ENCODE data around the gene DPP6. TPM values are rescaled to one million over a fixed set of nuclear protein-coding genes. Genes with fewer than 3 reads are reported as not detected.

The DPP6 gene
- total RNA-seq, 2 experiments from 2014 or later: not detected

GRCh38 chr7:154412105-154412504 is 359.9 kb downstream of the DPP6 start:
- no peak overlapping the region for H3K27ac Mint-ChIP-seq
- H3K4me1 Mint-ChIP-seq: no peaks in the 10 kb centered on the region
- peaks cover 3% of the 10 kb centered on the region for H3K9me3 Mint-ChIP-seq
- no peak overlapping the region for H3K4me3 Mint-ChIP-seq
- POLR2A ChIA-PET: no interaction called here
- DNase-seq: no peak
- no peaks in the 10 kb centered on the region for H3K27me3 Mint-ChIP-seq
- no peaks in the 10 kb centered on the region for H3K36me3 Mint-ChIP-seq (ENCODE audit: low read depth)
- CTCF ChIA-PET: no interaction called here

DNA sequence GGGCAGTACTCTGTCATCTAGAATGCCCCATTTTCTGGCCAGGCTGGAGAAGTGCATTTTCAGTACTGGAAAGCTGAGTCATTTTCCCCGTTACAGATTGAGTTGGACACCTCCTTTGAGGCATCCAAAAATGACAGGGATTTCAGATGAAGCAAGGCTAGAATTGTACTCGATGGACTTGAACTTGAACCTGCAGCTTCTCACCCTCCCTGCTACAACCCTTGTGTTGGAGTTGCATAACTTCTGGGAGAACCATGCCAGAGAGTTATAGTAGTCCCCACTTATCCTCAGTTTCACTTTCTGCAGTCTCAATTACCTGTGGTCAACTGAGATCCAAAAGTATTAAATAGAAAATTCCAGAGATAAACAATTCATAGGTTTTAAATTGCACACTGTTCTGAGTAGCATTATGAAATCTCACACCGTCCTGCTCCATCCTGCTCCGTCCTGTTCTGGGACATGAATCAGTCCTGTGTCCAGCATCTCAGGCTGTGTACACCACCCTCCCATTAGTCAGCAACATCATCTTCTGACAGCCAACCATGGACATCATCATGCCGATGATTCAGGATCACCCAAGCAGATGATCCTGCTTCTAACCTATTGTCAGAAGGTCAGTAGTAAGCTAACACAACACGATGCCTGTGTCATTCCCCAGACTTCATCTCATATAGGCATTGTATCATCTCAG is 363.7 kb downstream of the DPP6 start:
- Mint-ChIP-seq H3K9me3 (peaks cover 4% of the 10 kb centered on the region), H3K27ac (no peak overlapping the region), H3K4me1 (no peaks in the 10 kb centered on the region), H3K27me3 (no peaks in the 10 kb centered on the region), H3K4me3 (no peak overlapping the region), H3K36me3 (ENCODE audit: low read depth) (no peaks in the 10 kb centered on the region)
- CTCF ChIA-PET: no interaction called here
- POLR2A ChIA-PET: no interaction called here
- no peak for DNase-seq

DNA sequence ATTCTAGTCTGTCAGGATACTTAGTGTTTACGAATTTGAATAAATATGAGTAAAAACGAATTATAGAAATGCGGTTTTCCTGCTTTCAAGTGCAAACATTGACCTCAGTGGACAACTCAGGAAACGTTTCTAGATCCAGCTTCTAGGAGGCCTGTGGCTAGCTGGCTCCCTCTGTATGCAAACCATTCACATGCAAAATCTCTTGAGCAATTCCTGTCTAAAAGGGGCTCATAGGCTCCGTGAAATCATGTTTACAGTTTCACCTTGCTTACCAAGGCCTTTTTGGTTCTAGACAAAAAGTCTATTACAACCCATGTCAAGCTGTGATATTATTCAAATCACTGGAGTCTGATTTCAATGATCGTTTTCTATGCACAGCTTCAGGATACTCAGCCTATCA is 364.5 kb downstream of the DPP6 start:
- Mint-ChIP-seq H3K4me3 (no peak overlapping the region), H3K27me3 (no peaks in the 10 kb centered on the region), H3K36me3 (ENCODE audit: low read depth) (no peaks in the 10 kb centered on the region), H3K4me1 (no peaks in the 10 kb centered on the region), H3K27ac (no peak overlapping the region), H3K9me3 (peaks cover 5% of the 10 kb centered on the region)
- ChIA-PET POLR2A (no interaction called here), CTCF (no interaction called here)
- DNase-seq: no peak

DNA sequence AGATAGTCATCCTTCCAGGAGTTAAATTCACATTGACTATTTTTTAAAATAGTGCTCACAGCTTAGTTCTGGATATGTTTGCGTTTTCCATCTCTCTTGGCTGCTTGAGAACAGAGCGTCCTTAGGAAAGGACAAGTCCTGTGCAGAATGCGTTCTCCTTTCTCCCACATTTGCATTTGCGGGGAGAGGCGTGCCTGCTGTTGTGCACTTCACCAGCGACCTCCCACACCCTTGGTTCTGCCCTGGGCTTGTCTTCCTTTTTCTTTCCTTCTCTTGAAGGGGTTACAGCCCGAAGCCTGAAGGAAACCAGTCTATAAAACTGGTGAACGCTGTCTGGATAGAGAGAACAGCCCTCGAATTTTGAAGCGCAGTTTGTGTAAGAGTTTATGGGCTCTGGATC is 367.1 kb downstream of the DPP6 start:
- Mint-ChIP-seq H3K27ac (no peak overlapping the region), H3K36me3 (ENCODE audit: low read depth) (no peaks in the 10 kb centered on the region), H3K9me3 (peaks cover 6% of the 10 kb centered on the region), H3K4me3 (no peak overlapping the region), H3K27me3 (no peaks in the 10 kb centered on the region), H3K4me1 (no peaks in the 10 kb centered on the region)
- POLR2A ChIA-PET: no interaction called here
- CTCF ChIA-PET: no interaction called here
- DNase-seq: no peak

- no peak overlapping the region for H3K27ac Mint-ChIP-seq
- ChIA-PET POLR2A (no interaction called here), CTCF (no interaction called here)
- no peak for DNase-seq
- no peaks in the 10 kb centered on the region for H3K4me1 Mint-ChIP-seq
- no peaks in the 10 kb centered on the region for H3K36me3 Mint-ChIP-seq (ENCODE audit: low read depth)
- H3K4me3 Mint-ChIP-seq: no peak overlapping the region
- H3K9me3 Mint-ChIP-seq: peaks cover 6% of the 10 kb centered on the region
- H3K27me3 Mint-ChIP-seq: no peaks in the 10 kb centered on the region
Measured at GRCh38 chr7:154423231-154423630, 371.0 kb downstream of the DPP6 start.

- no peak overlapping the region for H3K4me3 Mint-ChIP-seq
- no peak overlapping the region for H3K27ac Mint-ChIP-seq
- H3K27me3 Mint-ChIP-seq: no peaks in the 10 kb centered on the region
- peaks cover 5% of the 10 kb centered on the region for H3K9me3 Mint-ChIP-seq
- no peak for DNase-seq
- no peaks in the 10 kb centered on the region for H3K36me3 Mint-ChIP-seq (ENCODE audit: low read depth)
- ChIA-PET POLR2A (no interaction called here), CTCF (no interaction called here)
- H3K4me1 Mint-ChIP-seq: no peaks in the 10 kb centered on the region
Measured at GRCh38 chr7:154424350-154424749, 372.2 kb downstream of the DPP6 start.

GRCh38 chr7:154425271-154425670 is 373.1 kb downstream of the DPP6 start:
- Mint-ChIP-seq H3K4me3 (no peak overlapping the region), H3K36me3 (ENCODE audit: low read depth) (no peaks in the 10 kb centered on the region), H3K9me3 (peaks cover 5% of the 10 kb centered on the region), H3K27me3 (no peaks in the 10 kb centered on the region), H3K4me1 (no peaks in the 10 kb centered on the region), H3K27ac (no peak overlapping the region)
- ChIA-PET POLR2A (interaction anchor here (0.6 kb wide), 1 partner anchor 33 kb away, joined by 3 read pairs; no protein-coding TSS in a partner anchor), CTCF (no interaction called here)
- DNase-seq: no peak

DNA sequence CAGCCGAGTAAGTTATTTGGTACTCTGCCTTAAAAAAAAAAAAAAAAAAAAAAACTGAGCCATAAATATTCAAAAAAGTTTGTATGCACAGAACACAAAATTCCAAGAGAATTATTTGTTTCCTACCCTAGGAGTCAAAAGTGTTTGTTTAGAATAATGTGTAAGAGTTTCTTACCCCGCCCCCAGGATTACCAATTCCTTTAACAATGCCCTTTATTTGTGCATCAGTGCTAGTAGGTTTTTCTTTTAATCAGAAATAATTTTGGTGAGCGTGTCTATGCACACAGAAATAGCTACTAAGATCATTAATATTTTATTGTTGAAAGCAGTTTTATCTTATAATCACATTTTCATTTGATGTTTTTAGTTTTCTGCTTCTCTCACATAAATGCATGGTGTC is 374.6 kb downstream of the DPP6 start:
- DNase-seq: no peak
- H3K27me3 Mint-ChIP-seq: no peaks in the 10 kb centered on the region
- peaks cover 7% of the 10 kb centered on the region for H3K9me3 Mint-ChIP-seq
- no peak overlapping the region for H3K4me3 Mint-ChIP-seq
- no peak overlapping the region for H3K27ac Mint-ChIP-seq
- no peaks in the 10 kb centered on the region for H3K4me1 Mint-ChIP-seq
- POLR2A ChIA-PET: no interaction called here
- CTCF ChIA-PET: no interaction called here
- H3K36me3 Mint-ChIP-seq (ENCODE audit: low read depth): no peaks in the 10 kb centered on the region

DNA sequence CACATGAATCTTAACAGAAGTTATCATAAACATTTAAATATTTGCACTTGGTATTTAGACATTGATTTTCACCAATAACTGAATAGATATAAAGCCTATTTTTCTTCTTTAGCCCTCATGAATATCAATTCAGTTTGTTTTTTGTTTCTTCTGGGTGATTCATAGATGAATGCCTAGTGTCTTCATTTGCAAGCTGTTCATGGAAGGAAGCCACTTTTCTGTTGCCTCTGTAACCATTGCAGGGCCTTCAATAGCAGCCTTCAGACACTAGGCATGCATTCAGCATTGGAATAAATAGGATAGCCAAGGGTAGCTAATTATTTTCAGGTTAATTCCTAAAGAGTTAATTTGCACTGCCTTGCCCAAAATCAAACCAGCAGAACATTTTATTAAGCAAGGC is 375.3 kb downstream of the DPP6 start:
- POLR2A ChIA-PET: no interaction called here

DNA sequence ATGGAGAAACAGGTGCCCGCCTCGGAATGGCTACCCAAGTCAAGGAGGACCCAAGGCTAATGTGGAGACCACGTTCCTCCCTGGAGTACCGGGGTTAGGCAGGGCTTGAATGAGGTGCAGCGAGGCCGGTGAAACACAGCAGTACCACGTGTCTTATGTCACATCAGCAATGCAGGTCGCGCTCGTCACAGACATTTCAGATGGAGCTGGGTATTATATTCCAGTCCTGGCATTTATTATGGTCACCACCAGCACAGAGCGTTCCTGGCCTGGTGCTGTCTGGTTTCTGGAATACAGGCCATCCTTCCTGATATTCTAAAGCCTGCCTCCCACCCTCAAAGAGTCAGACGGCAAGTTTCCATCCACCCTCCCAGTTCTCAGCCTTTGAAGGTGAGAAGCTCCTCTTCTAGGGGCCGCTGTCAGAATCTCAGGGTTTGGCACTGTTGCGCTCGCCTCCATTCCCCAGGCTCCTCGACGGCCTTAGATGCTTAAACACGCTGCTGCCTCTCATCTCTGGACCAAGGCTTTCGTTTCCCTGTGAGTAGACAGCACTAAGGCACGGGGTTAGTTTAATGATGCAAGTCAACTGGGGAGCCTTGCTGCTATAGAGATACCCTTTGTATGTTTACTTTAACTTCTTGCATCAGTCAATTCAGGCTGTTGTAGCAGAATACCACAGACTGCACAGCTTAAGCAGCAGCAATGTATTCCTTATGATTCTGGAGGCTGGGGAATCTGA is 377.6 kb downstream of the DPP6 start:
- Mint-ChIP-seq H3K36me3 (ENCODE audit: low read depth) (no peaks in the 10 kb centered on the region), H3K27me3 (no peaks in the 10 kb centered on the region), H3K4me1 (no peaks in the 10 kb centered on the region), H3K27ac (no peak overlapping the region), H3K9me3 (peaks cover 7% of the 10 kb centered on the region), H3K4me3 (no peak overlapping the region)
- ChIA-PET POLR2A (no interaction called here), CTCF (no interaction called here)
- DNase-seq: no peak

More for the DNA sequence above, 375.3 kb downstream of the DPP6 start:
- H3K27ac Mint-ChIP-seq: no peak overlapping the region
- H3K4me1 Mint-ChIP-seq: no peaks in the 10 kb centered on the region
- no peaks in the 10 kb centered on the region for H3K27me3 Mint-ChIP-seq
- DNase-seq: no peak
- no peaks in the 10 kb centered on the region for H3K36me3 Mint-ChIP-seq (ENCODE audit: low read depth)
- no peak overlapping the region for H3K4me3 Mint-ChIP-seq
- CTCF ChIA-PET: no interaction called here
- peaks cover 7% of the 10 kb centered on the region for H3K9me3 Mint-ChIP-seq

- ChIA-PET CTCF (no interaction called here), POLR2A (no interaction called here)
- Mint-ChIP-seq H3K4me1 (no peaks in the 10 kb centered on the region), H3K27me3 (no peaks in the 10 kb centered on the region), H3K9me3 (peaks cover 7% of the 10 kb centered on the region), H3K27ac (no peak overlapping the region), H3K4me3 (no peak overlapping the region), H3K36me3 (ENCODE audit: low read depth) (no peaks in the 10 kb centered on the region)
- no peak for DNase-seq
Measured at GRCh38 chr7:154430640-154431039, 378.4 kb downstream of the DPP6 start.

DNA sequence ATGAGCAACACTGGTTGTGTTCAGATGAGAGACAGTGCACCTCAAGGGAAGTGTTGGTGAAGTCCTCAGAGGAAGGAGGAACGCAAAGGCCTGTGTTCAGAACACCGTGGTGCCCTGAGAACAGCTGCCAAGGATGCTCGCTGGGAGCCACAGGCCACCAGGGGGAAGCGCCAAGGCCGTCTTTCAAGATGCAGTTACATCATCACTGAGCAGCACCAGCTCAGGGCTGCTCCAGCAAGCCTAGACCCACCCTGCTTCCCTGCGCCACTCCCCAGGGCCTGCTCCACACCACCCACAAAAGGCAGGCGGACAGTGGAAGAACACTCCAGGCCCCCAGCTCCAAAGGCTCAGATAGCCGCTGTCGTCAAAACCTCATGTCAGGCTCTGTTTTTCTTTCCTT is 378.8 kb downstream of the DPP6 start:
- ChIA-PET POLR2A (interaction anchor here (0.6 kb wide), 1 partner anchor 108 kb away, joined by 3 read pairs; no protein-coding TSS in a partner anchor), CTCF (no interaction called here)
- no peak overlapping the region for H3K27ac Mint-ChIP-seq
- no peaks in the 10 kb centered on the region for H3K36me3 Mint-ChIP-seq (ENCODE audit: low read depth)
- no peak for DNase-seq
- H3K9me3 Mint-ChIP-seq: peaks cover 7% of the 10 kb centered on the region
- H3K27me3 Mint-ChIP-seq: no peaks in the 10 kb centered on the region
- no peaks in the 10 kb centered on the region for H3K4me1 Mint-ChIP-seq
- H3K4me3 Mint-ChIP-seq: no peak overlapping the region

- Mint-ChIP-seq H3K27ac (no peak overlapping the region), H3K9me3 (peaks cover 5% of the 10 kb centered on the region), H3K4me3 (no peak overlapping the region), H3K36me3 (ENCODE audit: low read depth) (no peaks in the 10 kb centered on the region), H3K4me1 (no peaks in the 10 kb centered on the region), H3K27me3 (no peaks in the 10 kb centered on the region)
- no peak for DNase-seq
- CTCF ChIA-PET: no interaction called here
- POLR2A ChIA-PET: no interaction called here
Measured at GRCh38 chr7:154433632-154434598, 381.7 kb downstream of the DPP6 start.

Data from activated CD4-positive, alpha-beta T cell treated with anti-CD3 and anti-CD28 coated beads, Interleukin-2, amount 10 ng/mL, durations not matched to agents 7 days and 5 days (primary cell).